ENCODE results near the gene STXBP6.

- TF ChIP-seq POLR2A (IDR thresholded peaks at IDR 0.05; ENCODE audit: low read length) (no peak), GATA1 (IDR thresholded peaks at IDR 0.05; ENCODE audit: low read depth, low read length) (no peak)
Measured at GRCh38 chr14:24911324-24912109, 138.4 kb downstream of the STXBP6 start.

All from erythroblast (primary cell).